ENCODE measurements around the gene TRERF1.

TRERF1 gene

DNA sequence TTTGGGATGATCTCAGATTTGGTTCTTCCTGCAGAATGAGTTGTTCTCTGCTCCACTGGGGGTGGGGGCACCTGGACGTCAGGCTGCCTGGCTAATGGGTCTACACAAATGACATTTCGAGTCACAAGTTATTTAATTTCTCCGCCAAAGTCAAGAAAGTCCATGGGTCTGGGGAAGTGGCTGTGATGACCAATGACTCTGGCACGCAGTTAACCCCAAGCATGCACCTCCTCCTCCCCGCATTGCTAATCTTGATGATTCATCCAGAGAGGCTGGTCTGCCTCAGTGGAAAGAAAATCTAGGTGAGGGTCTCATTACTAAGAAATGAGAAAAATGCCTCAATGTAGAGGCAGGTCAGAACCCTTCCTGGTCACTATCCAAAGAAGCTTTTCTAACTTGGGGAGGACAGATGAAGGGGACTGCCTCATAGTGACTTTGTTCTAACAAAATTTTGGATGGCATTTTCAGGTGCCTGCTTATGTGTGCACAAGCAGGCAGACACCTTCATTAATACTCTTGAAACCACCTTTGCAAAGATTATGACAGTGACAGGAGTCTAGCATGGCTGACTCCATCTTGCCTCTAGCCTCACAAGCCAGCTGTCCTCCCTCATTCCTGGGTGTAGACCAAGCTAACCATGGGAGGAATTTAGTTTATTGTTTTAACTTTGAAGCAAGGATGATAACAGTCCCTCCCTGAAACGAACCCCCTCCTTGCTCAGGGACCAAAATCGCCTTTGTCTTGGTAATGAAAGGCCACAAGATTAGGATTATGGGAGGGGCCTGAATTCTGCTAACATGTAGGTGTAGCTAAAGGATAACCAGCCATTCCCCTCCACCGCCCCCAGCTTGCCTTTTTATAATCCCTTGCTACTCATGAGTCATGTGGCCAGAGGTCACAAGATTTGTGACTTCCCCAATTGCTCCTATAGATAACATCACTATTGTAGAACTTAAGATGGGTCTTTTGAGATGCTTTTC, 135.4 kb downstream of the TRERF1 start:
- DNase-seq (ENCODE audit: low spot score in 2 of 2) (peak in 1 of 2 donors; percentile 22), ATAC-seq (peak; percentile 87)
- H3K9me3 Mint-ChIP-seq: no peaks in the 10 kb centered on the region
- H3K27ac Mint-ChIP-seq: peak overlapping the region; percentile 88
- peaks cover 29% of the 10 kb centered on the region for H3K36me3 Mint-ChIP-seq
- peaks cover 83% of the 10 kb centered on the region for H3K4me1 Mint-ChIP-seq
- peak overlapping the region; percentile 42 for H3K4me3 Mint-ChIP-seq

DNA sequence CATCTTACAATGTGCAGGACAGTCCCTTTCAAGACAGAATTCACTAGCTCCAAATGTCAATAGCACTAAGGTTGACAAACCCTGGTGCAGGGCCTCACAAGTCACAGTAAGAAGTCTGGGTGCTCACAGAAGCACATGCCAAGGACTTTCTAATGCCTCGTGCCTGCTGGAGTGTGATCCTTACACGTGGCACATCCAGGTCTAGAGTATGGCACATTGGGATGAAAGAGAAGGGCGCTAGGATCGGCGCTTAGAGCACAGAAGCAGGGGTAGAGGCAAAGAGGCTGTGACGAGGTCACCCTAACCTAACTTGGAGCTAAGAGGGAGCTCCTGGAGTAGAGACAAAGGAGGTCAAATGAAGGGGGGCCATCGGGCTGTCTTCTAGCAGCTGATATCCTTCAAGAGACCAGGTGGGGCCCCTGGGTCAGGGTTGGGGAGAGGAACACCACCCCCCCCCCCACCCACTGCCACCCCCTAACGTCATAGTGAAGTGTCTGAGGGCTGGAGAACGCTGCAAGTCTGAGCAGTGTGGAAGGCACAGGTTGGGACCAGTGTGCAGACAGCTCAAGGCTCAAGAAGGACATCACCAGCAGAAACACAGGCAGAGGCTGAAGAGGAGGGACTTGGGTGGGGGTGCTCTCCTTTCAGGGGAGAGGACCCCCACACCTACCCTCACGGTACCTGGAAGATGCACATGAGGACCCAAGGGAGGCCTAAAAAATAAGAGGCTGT, 136.3 kb downstream of the TRERF1 start:
- peak; percentile 8 for ATAC-seq
- no peak for DNase-seq (ENCODE audit: low spot score in 2 of 2)
- Mint-ChIP-seq H3K4me1 (peaks cover 82% of the 10 kb centered on the region), H3K4me3 (peak overlapping the region; percentile 42), H3K36me3 (peaks cover 35% of the 10 kb centered on the region), H3K27ac (peak overlapping the region; percentile 88), H3K9me3 (no peaks in the 10 kb centered on the region)

DNA sequence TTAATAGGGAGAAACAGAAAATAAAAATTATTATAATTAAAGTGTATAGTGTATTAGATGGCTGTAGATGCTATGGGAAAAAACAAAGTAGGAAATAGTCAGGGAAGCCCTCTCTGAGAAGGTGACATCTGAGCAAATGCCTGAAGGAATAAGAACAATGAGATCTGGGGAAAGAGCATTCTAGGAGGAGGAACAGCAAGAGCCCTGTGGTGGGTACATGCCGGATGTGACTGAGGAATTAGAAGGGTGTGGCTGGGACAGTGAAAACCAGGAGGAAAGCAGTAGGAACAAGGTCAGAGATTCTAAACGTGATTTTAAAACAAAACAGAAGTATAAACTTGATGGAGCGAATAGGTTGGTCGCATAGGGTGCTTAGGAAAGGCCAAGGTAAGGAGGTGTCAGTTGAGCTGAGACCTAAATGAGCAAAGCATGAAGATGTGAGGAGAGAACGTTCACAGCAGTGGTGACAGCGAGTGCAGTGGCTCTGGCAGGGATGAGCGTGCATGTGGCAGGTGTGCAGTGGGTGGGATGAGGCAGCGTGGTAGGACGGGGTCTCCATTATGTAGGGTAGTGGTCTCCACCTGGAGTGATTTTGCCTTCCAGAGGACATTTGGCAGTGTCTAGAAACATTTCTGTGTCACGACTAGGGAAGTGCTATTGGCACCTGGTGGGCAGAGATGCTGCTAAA, 137.0 kb downstream of the TRERF1 start:
- no peak for ATAC-seq
- peaks cover 87% of the 10 kb centered on the region for H3K4me1 Mint-ChIP-seq
- no peak for DNase-seq (ENCODE audit: low spot score in 2 of 2)
- peak overlapping the region; percentile 88 for H3K27ac Mint-ChIP-seq
- peaks cover 31% of the 10 kb centered on the region for H3K36me3 Mint-ChIP-seq
- peak overlapping the region; percentile 2 for H3K4me3 Mint-ChIP-seq
- H3K9me3 Mint-ChIP-seq: no peaks in the 10 kb centered on the region

DNA sequence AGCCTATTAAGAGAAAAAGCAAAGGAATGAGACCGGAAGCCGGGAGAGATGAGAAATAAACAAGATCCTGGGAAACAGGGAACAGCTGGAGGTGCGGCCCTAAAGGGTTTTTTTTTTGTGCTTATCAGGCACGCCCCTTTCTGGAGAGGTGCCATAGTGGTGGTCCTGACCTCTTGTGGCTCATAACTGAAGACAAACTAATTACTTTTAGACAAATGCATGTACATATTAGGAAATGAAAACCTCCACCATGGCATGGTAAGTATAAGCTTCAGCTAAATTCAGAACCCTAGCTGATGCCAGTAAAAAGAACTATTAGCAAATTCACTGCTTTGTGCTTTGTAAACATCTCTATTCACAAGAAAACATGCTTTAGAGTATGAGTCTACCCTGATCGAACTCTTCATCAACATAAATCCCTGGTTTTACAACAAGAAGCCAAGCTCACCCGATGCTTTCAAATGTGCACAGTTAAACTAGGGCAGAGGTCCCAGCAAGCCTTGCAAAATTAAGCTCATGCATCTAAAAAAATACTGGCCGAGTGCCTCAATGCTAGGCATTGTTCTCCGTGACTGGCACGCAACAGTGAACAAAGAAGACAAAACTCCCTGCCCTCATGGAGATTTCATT, 137.7 kb downstream of the TRERF1 start:
- Mint-ChIP-seq H3K9me3 (no peaks in the 10 kb centered on the region), H3K4me3 (peak overlapping the region; percentile 48), H3K36me3 (peaks cover 26% of the 10 kb centered on the region), H3K27ac (peak overlapping the region; percentile 88), H3K4me1 (peaks cover 82% of the 10 kb centered on the region)
- DNase-seq (ENCODE audit: low spot score in 2 of 2): no peak
- no peak for ATAC-seq

DNA sequence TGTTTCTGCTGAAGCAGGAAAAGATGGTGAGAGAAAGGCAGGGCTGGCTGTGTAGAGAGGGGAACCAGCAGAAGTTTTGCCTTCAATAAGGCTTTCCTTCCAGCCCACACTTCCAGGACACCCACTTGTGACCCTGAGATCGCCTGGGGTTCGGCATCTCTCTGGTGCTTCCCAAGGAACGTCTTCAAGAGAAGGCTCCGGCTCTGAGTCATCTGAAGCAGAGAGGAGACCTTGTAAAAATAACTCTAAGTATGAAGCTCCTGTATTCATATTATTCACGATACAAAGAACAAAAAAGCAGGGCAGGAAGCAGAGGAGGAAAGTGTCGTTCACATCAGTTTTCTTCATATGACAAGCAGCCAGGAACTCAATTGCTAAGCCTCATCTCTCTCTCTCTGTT, 138.7 kb downstream of the TRERF1 start:
- peak overlapping the region; percentile 48 for H3K4me3 Mint-ChIP-seq
- DNase-seq (ENCODE audit: low spot score in 2 of 2): no peak

DNA sequence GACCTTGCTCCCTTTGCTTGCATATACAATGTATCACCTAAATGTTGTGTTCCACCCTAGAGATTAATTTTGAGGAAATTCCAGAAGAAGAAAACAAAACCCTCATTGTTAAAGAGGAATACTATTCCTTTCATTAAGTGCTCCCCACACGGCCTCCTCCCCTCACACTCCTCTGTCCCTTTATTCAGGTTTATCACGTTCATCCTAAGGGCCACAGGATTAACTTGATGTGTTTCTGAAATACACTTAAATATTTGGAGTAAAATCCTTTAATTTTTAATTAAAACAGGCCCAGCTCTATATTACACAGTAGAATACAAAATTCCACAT, 144.6 kb downstream of the TRERF1 start:
- H3K4me3 Mint-ChIP-seq: no peak overlapping the region
- ATAC-seq (no peak), DNase-seq (ENCODE audit: low spot score in 2 of 2) (no peak)
- no peaks in the 10 kb centered on the region for H3K9me3 Mint-ChIP-seq
- peak overlapping the region; percentile 60 for H3K27ac Mint-ChIP-seq
- H3K4me1 Mint-ChIP-seq: peaks cover 48% of the 10 kb centered on the region
- H3K36me3 Mint-ChIP-seq: peaks cover 20% of the 10 kb centered on the region

More for the DNA sequence above, 138.7 kb downstream of the TRERF1 start:
- peaks cover 29% of the 10 kb centered on the region for H3K36me3 Mint-ChIP-seq
- H3K9me3 Mint-ChIP-seq: no peaks in the 10 kb centered on the region
- peaks cover 78% of the 10 kb centered on the region for H3K4me1 Mint-ChIP-seq
- peak; percentile 54 for ATAC-seq
- H3K27ac Mint-ChIP-seq: peak overlapping the region; percentile 88

DNA sequence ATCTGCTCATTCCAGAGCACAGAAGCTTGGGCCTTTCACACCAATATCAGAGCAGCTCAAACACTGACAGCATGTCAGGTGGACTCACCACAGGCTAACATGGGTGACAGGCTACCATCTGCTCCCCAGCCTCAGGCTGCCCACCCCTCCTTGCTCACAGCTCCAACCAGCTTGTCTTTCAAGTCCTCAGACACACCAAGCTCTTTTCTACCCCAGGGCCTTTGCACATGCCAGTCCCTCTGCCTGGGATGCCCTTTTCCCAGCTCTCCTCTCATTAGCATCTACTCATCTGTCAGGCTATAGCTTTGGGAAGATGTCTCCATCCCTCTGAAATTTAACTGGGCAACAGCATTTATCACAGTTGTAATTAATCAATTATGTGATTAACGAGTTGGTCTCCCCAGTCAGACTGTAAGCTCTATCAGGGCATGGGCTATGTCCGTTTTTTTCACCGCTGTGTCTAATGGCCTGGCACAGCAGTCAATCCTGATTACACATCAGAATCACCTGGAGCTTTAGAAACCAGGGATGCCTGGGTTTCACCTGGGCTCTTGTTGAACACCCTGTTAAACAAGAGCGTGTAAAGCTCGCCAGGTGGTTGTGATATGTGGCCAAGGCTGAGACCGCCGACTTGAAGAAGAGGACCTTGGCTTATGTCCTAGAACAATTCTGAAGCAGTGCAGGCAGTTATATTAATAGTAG, 145.1 kb downstream of the TRERF1 start:
- Mint-ChIP-seq H3K4me3 (no peak overlapping the region), H3K27ac (peak overlapping the region; percentile 60), H3K9me3 (no peaks in the 10 kb centered on the region), H3K4me1 (peaks cover 43% of the 10 kb centered on the region), H3K36me3 (peaks cover 16% of the 10 kb centered on the region)
- no peak for ATAC-seq
- no peak for DNase-seq (ENCODE audit: low spot score in 2 of 2)

DNA sequence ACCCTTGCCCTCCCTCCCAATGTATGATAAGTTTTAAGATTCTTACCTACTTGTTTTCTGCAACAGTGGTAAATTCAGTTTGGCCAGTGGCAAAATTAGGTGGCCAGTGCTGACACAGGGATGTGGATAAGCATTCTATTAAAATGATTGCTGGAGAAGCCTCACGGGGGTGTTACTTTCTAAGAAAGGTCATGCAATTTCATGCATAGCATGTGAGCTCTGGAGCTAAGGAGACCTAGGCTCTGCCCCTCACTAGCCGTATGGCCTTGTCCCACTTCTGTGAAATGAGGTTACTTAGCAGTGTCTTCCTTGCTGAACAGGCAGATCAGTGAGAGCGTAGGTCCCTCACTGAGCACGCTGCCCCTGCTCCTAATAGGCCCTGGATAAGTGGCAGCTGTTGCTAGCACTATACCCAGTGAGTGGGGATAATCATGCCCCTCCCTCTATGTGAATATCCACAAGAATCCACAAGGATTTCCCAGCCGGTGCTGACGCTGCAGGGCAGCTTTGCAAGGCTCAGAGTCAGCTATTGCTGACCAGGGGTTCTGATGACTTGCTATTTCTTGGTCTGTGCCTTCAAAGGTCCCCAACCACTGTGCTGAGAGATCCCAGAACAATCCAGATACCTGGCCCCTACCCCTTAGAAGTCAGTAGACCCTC, 147.5 kb downstream of the TRERF1 start:
- Mint-ChIP-seq H3K4me1 (peaks cover 40% of the 10 kb centered on the region), H3K4me3 (no peak overlapping the region), H3K36me3 (peaks cover 16% of the 10 kb centered on the region), H3K27ac (peak overlapping the region; percentile 32), H3K9me3 (no peaks in the 10 kb centered on the region)
- DNase-seq (ENCODE audit: low spot score in 2 of 2) (no peak), ATAC-seq (no peak)

DNA sequence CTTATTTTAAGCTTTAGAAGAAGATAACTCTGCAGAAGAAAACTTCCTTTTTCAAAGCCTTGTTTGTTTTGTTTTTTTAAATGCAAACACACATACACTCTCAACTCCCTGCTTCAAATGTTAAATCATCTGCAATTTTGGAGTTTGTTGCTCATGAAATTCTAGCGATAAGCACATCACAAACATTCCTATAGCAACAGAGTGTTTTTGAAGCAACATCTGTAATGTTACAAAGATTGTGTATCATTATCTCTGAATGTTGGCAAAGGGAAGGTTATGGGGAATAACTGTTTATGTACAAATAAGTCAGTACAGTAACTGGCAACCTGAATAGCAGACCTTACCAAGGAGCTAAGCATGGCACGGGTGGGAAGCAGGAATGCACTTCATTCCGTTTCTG, 149.3 kb downstream of the TRERF1 start:
- Mint-ChIP-seq H3K4me1 (peaks cover 28% of the 10 kb centered on the region), H3K27ac (no peak overlapping the region), H3K4me3 (no peak overlapping the region), H3K9me3 (no peaks in the 10 kb centered on the region), H3K36me3 (peaks cover 25% of the 10 kb centered on the region)
- ATAC-seq (no peak), DNase-seq (ENCODE audit: low spot score in 2 of 2) (no peak)

DNA sequence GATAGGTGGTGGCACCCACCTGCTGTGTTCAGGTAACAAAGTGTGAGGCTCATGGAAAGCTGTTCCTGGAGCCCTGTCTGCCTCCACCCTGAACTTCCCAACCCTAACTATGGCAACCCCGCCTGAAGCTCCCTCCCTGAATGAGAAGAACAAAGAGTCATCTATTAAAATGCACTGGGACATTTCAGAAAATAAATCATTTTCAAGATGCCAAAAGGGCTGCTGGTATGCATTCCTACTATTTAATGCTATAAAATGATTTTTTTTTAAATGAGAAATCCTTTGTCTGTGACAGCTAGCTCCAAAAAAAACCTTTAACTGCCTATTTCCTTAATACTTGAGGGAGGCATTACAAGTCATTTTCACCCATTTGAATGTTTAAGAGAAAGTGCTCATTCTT, 149.7 kb downstream of the TRERF1 start:
- no peaks in the 10 kb centered on the region for H3K9me3 Mint-ChIP-seq
- DNase-seq (ENCODE audit: low spot score in 2 of 2): no peak
- peaks cover 29% of the 10 kb centered on the region for H3K36me3 Mint-ChIP-seq
- ATAC-seq: no peak
- peaks cover 30% of the 10 kb centered on the region for H3K4me1 Mint-ChIP-seq
- no peak overlapping the region for H3K27ac Mint-ChIP-seq
- no peak overlapping the region for H3K4me3 Mint-ChIP-seq

DNA sequence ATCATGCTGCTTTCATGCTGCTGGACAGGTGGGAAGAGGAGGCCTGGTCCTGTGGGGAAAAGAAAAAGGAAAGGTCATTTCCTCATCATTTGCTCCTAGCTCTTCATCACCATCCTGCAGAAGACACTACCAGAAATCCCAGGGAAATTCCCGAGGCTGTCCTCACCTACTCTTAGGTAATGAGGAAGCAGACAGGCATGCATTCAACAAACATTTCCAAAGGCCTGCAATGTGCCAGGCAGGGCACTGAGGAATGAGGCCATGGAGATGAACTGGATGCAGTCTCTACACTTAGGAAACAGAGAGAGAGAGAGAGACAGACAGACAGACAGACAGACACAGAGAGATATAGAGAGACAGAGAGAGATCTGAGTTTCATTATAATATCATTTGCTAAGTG, 151.0 kb downstream of the TRERF1 start:
- Mint-ChIP-seq H3K9me3 (no peaks in the 10 kb centered on the region), H3K4me1 (peaks cover 43% of the 10 kb centered on the region), H3K4me3 (no peak overlapping the region), H3K36me3 (peaks cover 35% of the 10 kb centered on the region), H3K27ac (peak overlapping the region; percentile 69)
- DNase-seq (ENCODE audit: low spot score in 2 of 2) (no peak), ATAC-seq (no peak)

DNA sequence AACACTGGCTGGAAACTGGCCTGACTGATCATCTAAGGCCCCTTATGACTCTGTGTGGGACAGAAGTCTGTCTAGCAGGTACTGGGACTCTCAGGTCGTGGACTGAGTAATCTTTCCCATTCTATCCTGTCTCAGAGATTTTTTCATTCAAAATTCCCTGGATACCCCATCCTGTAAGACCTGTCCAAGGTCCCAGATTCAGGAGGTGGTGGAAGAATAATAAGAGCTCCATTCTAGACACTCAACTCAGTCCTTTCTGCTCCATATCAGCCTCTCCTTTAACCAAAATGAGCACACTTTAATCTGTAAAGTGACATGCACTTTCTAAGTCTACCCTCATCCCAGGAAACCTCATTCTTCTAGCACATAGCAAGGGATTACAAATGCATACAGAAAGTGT, 151.5 kb downstream of the TRERF1 start:
- Mint-ChIP-seq H3K27ac (peak overlapping the region; percentile 69), H3K4me3 (no peak overlapping the region), H3K9me3 (no peaks in the 10 kb centered on the region), H3K4me1 (peaks cover 43% of the 10 kb centered on the region), H3K36me3 (peaks cover 35% of the 10 kb centered on the region)
- ATAC-seq (no peak), DNase-seq (ENCODE audit: low spot score in 2 of 2) (no peak)

DNA sequence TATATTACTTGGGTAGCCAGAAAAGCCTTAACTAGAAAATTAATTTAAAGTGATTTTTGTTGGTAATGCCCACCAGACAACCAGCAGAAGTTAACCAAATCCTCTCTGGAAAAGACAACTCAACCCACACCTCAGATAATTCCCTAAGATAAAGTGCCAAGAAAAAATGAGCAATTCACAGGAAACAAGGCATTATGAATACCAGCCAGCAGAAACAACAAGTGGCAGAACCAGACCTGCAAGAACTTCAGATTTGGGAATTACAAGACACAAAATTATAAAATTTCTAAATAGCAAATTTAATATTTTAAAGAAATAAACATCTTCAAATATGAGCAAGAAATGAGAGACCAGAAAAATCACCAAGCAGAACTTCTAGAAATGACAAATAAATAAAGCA, 154.1 kb downstream of the TRERF1 start:
- H3K4me3 Mint-ChIP-seq: no peak overlapping the region
- DNase-seq (ENCODE audit: low spot score in 2 of 2) (no peak), ATAC-seq (no peak)
- H3K4me1 Mint-ChIP-seq: peaks cover 57% of the 10 kb centered on the region
- H3K9me3 Mint-ChIP-seq: no peaks in the 10 kb centered on the region
- H3K36me3 Mint-ChIP-seq: peaks cover 47% of the 10 kb centered on the region
- H3K27ac Mint-ChIP-seq: no peak overlapping the region

DNA sequence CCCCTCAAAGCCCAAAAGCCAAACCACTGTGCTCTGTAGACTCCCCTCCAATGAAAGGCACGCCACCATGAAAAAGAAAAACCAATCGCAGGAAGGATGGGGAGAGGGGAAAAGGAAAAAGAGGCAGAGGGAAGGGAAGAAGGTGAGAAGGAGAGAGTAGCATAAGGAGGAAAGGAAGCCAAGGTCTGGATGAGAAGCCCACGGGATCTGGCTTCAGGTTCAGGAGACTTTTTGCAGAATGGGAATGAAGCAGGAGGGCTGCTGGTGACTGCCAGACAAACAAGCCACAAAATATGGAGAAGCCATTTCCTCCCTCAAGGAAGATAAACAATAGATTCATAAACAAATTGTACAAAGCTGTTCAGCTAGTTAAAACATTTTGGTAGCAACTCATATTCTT, 155.1 kb downstream of the TRERF1 start:
- no peaks in the 10 kb centered on the region for H3K9me3 Mint-ChIP-seq
- ATAC-seq (no peak), DNase-seq (ENCODE audit: low spot score in 2 of 2) (no peak)
- no peak overlapping the region for H3K4me3 Mint-ChIP-seq
- peaks cover 68% of the 10 kb centered on the region for H3K4me1 Mint-ChIP-seq
- H3K36me3 Mint-ChIP-seq: peaks cover 52% of the 10 kb centered on the region
- peak overlapping the region; percentile 95 for H3K27ac Mint-ChIP-seq
